Measurements from ENCODE around the gene SLC5A3. TPM values are rescaled to one million over a fixed set of nuclear protein-coding genes. Genes with fewer than 3 reads are reported as not detected.

SLC5A3 gene
- total RNA-seq, 1 donor: 56.6 TPM

- no peak for TF ChIP-seq CTCF (IDR thresholded peaks at IDR 0.05; ENCODE audit: insufficient read depth, low read length)
- DNase-seq (ENCODE audit: low read depth): no peak
- no peak overlapping the region for H3K4me3 ChIP-seq (ENCODE audit: low read depth, low read length)
Observed at GRCh38 chr21:34046917-34047316, 26.5 kb upstream of the SLC5A3 start.

- no peak for DNase-seq (ENCODE audit: low read depth)
- no peak for TF ChIP-seq CTCF (IDR thresholded peaks at IDR 0.05; ENCODE audit: insufficient read depth, low read length)
- no peak overlapping the region for H3K4me3 ChIP-seq (ENCODE audit: low read depth, low read length)
Observed at GRCh38 chr21:34047835-34048234, 25.5 kb upstream of the SLC5A3 start.

GRCh38 chr21:34052171-34052570 is 21.2 kb upstream of the SLC5A3 start:
- no peak overlapping the region for H3K4me3 ChIP-seq (ENCODE audit: low read depth, low read length)
- TF ChIP-seq CTCF (IDR thresholded peaks at IDR 0.05; ENCODE audit: insufficient read depth, low read length): no peak
- no peak for DNase-seq (ENCODE audit: low read depth)

GRCh38 chr21:34054259-34054658 is 19.1 kb upstream of the SLC5A3 start:
- DNase-seq (ENCODE audit: low read depth): no peak
- no peak overlapping the region for H3K4me3 ChIP-seq (ENCODE audit: low read depth, low read length)
- TF ChIP-seq CTCF (IDR thresholded peaks at IDR 0.05; ENCODE audit: insufficient read depth, low read length): no peak

GRCh38 chr21:34055615-34056014 is 17.8 kb upstream of the SLC5A3 start:
- H3K4me3 ChIP-seq (ENCODE audit: low read depth, low read length): no peak overlapping the region
- DNase-seq (ENCODE audit: low read depth): no peak
- TF ChIP-seq CTCF (IDR thresholded peaks at IDR 0.05; ENCODE audit: insufficient read depth, low read length): no peak

GRCh38 chr21:34061983-34062382 is 11.4 kb upstream of the SLC5A3 start:
- TF ChIP-seq CTCF (IDR thresholded peaks at IDR 0.05; ENCODE audit: insufficient read depth, low read length): no peak
- no peak overlapping the region for H3K4me3 ChIP-seq (ENCODE audit: low read depth, low read length)
- DNase-seq (ENCODE audit: low read depth): no peak

GRCh38 chr21:34065027-34065426 is 8.4 kb upstream of the SLC5A3 start:
- no peak for TF ChIP-seq CTCF (IDR thresholded peaks at IDR 0.05; ENCODE audit: insufficient read depth, low read length)
- DNase-seq (ENCODE audit: low read depth): peak; percentile 17

More at GRCh38 chr21:34065027-34065426, 8.4 kb upstream of the SLC5A3 start:
- no peak overlapping the region for H3K4me3 ChIP-seq (ENCODE audit: low read depth, low read length)

Measured in fibroblast of the aortic adventitia (primary cell).